GM19455 (cell line): ENCODE data around the gene UMOD.

Source experiments
- ATAC-seq: cut with Tn5 transposase; IDR thresholded peaks from one replicate; pipeline ENCODE4 v1.9.1; 2021; ENCODE audit not compliant: unreplicated experiment

UMOD gene

GRCh38 chr16:20303012-20303411 lies 49.5 kb downstream of the UMOD start:
- no peak for ATAC-seq

GRCh38 chr16:20302389-20302788 lies 50.1 kb downstream of the UMOD start:
- ATAC-seq: no peak

GRCh38 chr16:20301840-20302239 lies 50.7 kb downstream of the UMOD start:
- no peak for ATAC-seq

GRCh38 chr16:20300312-20301097 lies 52.0 kb downstream of the UMOD start:
- no peak for ATAC-seq

GRCh38 chr16:20298452-20298851 lies 54.1 kb downstream of the UMOD start:
- ATAC-seq: no peak

GRCh38 chr16:20291208-20292206 lies 61.0 kb downstream of the UMOD start:
- no peak for ATAC-seq

- no peak for ATAC-seq
These were observed 62.9 kb downstream of the UMOD start for GRCh38 chr16:20289571-20289970.

- ATAC-seq: no peak
These were observed 66.5 kb downstream of the UMOD start for GRCh38 chr16:20285993-20286499.
